SH-SY5Y (cell line): ENCODE measurements around the gene PROM2.

Experiments
- GATA2 ChIP-seq: IDR thresholded peaks from 2 replicates; pipeline ENCODE4 v1.6.1; 2011; ENCODE audit warnings: mild to moderate bottlenecking, low read depth, low read length
- GATA3 ChIP-seq: IDR thresholded peaks from 2 replicates; pipeline ENCODE4 v1.6.1; 2011; ENCODE audit warnings: low read depth, mild to moderate bottlenecking, low read length, moderate library complexity

GRCh38 chr2:95337829-95338228, 63.6 kb downstream of the PROM2 start:
- TF ChIP-seq GATA2 (no peak), GATA3 (no peak)
